ENCODE data around the gene CARD10. TPM values are rescaled to one million over a fixed set of nuclear protein-coding genes. Genes with fewer than 3 reads are reported as not detected.

The CARD10 gene
- total and polyA plus RNA-seq, 2 of the 13 experiments (the other 11 are each of a cell fraction or from before 2014, with no cell fraction given) = 35.2 to 55.8 TPM

DNA sequence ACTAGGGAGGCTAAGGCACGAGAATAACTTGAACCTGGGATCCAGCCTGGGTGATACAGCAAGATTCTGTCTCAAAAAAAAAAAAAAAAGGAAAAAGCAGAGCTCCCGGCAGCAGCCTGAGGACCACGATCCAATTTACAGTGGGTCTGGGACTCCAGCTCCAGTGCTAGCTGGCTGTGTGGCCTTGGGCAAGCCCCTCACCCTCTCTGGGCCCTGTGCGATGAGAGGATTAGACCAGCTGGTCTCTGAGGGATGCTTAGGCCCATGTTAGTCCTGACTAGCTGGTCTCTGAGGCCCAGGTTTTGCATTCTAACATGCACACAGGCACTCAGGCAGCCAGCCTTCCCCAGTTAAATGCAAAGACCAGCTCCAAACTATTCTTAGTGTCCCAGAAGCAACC is 13.7 kb downstream of the CARD10 start:
- CTCF ChIA-PET (ENCODE audit: low intra/inter-chr PET ratio, low total read pairs) = no interaction called here

More for the DNA sequence above, 13.7 kb downstream of the CARD10 start:
- H3K4me2 ChIP-seq (ENCODE audit: low read depth, low read length) = no peak overlapping the region
- H3K9ac ChIP-seq (ENCODE audit: insufficient read depth, low read depth, low read length) = no peak overlapping the region
- BruUV-seq (replicated peaks) = no TSS peak
- FAIRE-seq (no peak), ATAC-seq (no peak), DNase-seq (ENCODE audit: low spot score) (no peak)
- intact Hi-C loops (cut with micrococcal nuclease; ENCODE audit: unreplicated experiment) = no loop called here
- WGBS (ENCODE audit: low lambda C conversion rate) = 100% methylated on average over 4 of the region's 4 CpGs
- peaks cover 30 to 69% of the 10 kb centered on the region in 2 experiments for H3K36me3 ChIP-seq (replicated peaks in 1 of 2; ENCODE audit: control insufficient read depth in 1 of 2, insufficient read depth in 2 of 2, low read length in 2 of 2)
- H4K20me1 ChIP-seq (ENCODE audit: insufficient read depth, low read length) = no peaks in the 10 kb centered on the region
- POLR2A ChIA-PET = no interaction called here
- TF ChIP-seq HDAC2 (CRISPR knock-in tag; IDR thresholded peaks at IDR 0.05) = no peak
- TF ChIP-seq SRY (CRISPR knock-in tag; IDR thresholded peaks at IDR 0.05) = no peak
- no peak for TF ChIP-seq MTA1 (CRISPR knock-in tag; IDR thresholded peaks at IDR 0.05; ENCODE audit: borderline replicate concordance)
- TF ChIP-seq, protein P1, sequence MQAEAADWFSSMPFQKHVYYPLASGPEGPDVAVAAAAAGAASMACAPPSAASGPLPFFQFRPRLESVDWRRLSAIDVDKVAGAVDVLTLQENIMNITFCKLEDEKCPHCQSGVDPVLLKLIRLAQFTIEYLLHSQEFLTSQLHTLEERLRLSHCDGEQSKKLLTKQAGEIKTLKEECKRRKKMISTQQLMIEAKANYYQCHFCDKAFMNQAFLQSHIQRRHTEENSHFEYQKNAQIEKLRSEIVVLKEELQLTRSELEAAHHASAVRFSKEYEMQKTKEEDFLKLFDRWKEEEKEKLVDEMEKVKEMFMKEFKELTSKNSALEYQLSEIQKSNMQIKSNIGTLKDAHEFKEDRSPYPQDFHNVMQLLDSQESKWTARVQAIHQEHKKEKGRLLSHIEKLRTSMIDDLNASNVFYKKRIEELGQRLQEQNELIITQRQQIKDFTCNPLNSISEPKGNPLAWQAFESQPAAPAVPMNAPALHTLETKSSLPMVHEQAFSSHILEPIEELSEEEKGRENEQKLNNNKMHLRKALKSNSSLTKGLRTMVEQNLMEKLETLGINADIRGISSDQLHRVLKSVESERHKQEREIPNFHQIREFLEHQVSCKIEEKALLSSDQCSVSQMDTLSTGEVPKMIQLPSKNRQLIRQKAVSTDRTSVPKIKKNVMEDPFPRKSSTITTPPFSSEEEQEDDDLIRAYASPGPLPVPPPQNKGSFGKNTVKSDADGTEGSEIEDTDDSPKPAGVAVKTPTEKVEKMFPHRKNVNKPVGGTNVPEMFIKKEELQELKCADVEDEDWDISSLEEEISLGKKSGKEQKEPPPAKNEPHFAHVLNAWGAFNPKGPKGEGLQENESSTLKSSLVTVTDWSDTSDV (CRISPR knock-in tag; IDR thresholded peaks at IDR 0.05) = no peak
- TF ChIP-seq, protein P2, sequence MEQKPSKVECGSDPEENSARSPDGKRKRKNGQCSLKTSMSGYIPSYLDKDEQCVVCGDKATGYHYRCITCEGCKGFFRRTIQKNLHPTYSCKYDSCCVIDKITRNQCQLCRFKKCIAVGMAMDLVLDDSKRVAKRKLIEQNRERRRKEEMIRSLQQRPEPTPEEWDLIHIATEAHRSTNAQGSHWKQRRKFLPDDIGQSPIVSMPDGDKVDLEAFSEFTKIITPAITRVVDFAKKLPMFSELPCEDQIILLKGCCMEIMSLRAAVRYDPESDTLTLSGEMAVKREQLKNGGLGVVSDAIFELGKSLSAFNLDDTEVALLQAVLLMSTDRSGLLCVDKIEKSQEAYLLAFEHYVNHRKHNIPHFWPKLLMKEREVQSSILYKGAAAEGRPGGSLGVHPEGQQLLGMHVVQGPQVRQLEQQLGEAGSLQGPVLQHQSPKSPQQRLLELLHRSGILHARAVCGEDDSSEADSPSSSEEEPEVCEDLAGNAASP (CRISPR knock-in tag; IDR thresholded peaks at IDR 0.05; ENCODE audit: borderline replicate concordance) = no peak
- TF ChIP-seq, protein P3, sequence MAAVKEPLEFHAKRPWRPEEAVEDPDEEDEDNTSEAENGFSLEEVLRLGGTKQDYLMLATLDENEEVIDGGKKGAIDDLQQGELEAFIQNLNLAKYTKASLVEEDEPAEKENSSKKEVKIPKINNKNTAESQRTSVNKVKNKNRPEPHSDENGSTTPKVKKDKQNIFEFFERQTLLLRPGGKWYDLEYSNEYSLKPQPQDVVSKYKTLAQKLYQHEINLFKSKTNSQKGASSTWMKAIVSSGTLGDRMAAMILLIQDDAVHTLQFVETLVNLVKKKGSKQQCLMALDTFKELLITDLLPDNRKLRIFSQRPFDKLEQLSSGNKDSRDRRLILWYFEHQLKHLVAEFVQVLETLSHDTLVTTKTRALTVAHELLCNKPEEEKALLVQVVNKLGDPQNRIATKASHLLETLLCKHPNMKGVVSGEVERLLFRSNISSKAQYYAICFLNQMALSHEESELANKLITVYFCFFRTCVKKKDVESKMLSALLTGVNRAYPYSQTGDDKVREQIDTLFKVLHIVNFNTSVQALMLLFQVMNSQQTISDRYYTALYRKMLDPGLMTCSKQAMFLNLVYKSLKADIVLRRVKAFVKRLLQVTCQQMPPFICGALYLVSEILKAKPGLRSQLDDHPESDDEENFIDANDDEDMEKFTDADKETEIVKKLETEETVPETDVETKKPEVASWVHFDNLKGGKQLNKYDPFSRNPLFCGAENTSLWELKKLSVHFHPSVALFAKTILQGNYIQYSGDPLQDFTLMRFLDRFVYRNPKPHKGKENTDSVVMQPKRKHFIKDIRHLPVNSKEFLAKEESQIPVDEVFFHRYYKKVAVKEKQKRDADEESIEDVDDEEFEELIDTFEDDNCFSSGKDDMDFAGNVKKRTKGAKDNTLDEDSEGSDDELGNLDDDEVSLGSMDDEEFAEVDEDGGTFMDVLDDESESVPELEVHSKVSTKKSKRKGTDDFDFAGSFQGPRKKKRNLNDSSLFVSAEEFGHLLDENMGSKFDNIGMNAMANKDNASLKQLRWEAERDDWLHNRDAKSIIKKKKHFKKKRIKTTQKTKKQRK (IDR thresholded peaks at IDR 0.05; ENCODE audit: low read length) = no peak
- no peak for TF ChIP-seq ZNF234 (CRISPR knock-in tag; conservative IDR thresholded peaks at IDR 0.05)
- peak; percentile 96 for TF ChIP-seq ZNF768 (CRISPR knock-in tag; IDR thresholded peaks at IDR 0.05)
- no peak for TF ChIP-seq ZNF343 (CRISPR knock-in tag; IDR thresholded peaks at IDR 0.05)
- in situ Hi-C loops (cut with HindIII; ENCODE audit: extremely low pct_ligation_motif_present, low pct_unique_long_range_greater_than_20kb) = no loop called here
- H2AFZ ChIP-seq (ENCODE audit: low read length) = no peak overlapping the region
- no peaks in the 10 kb centered on the region for H3K9me3 ChIP-seq (ENCODE audit: low read length)
- H3K4me1 ChIP-seq (ENCODE audit: insufficient read depth, low read length) = peaks cover 78% of the 10 kb centered on the region
- H3K27ac ChIP-seq (ENCODE audit: extremely low read length, insufficient read depth, low read length) = no peak overlapping the region
- no peaks in the 10 kb centered on the region for H3K27me3 ChIP-seq (ENCODE audit: control insufficient read depth in 1 of 2, insufficient read depth in 2 of 2, low read length in 2 of 2)
- H3K4me3 ChIP-seq (replicated peaks in 1 of 3; ENCODE audit: insufficient read depth in 1 of 3, low read depth in 2 of 3, low read length in 3 of 3) = no peak overlapping the region
- H3K79me2 ChIP-seq (ENCODE audit: insufficient read depth, low read length) = peaks cover 12% of the 10 kb centered on the region

Data from HepG2 (cell line).